Measurements from ENCODE around the gene IL1R2. TPM values are rescaled to one million over a fixed set of nuclear protein-coding genes. Genes with fewer than 3 reads are reported as not detected.

IL1R2 gene
- total and polyA plus RNA-seq, 2 of the 8 experiments (the other 6 are each of a cell fraction or from before 2014, with no cell fraction given) = 0.06 TPM; not detected in 1

DNA sequence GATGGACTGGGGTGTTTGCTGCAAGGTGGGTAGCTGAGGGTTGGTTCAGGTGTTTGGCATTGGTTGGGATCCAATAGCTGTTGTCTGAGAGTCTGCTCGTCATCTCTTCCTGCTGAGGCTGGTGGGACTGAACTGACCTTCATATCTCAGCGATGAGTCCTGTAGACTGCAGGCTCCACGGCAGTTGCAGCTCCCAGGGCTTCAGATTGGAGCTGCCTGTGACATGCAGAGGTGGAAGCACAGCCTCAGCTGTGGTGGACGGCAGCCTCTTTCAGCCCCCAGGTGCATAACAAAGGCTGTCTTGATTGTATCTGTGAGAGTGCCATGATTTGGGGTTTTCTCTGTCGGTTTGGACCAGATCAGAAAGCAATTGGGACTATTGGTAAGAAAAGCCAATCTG is 3.9 kb upstream of the IL1R2 start:
- Histone ChIP-seq H2BK12ac (ENCODE audit: low read depth, low read length) (no peak overlapping the region), H4K8ac (ENCODE audit: extremely low read depth, insufficient read depth, low read length) (no peak overlapping the region), H3K56ac (replicated peaks; ENCODE audit: insufficient read length, low read depth, low read length) (no peak overlapping the region), H3K79me2 (ENCODE audit: control insufficient read depth in 1 of 2, insufficient read depth in 2 of 2, low read length in 2 of 2) (no peaks in the 10 kb centered on the region), H3K4ac (replicated peaks; ENCODE audit: insufficient read length, low read depth, low read length) (no peak overlapping the region), H2BK5ac (ENCODE audit: low read depth, low read length) (no peak overlapping the region), H3K36me3 (ENCODE audit: control insufficient read depth in 2 of 4, insufficient read depth in 4 of 4, low read length in 3 of 4) (no peaks in the 10 kb centered on the region), H3K4me3 (ENCODE audit: extremely low read depth in 1 of 4, insufficient read depth in 2 of 4, low read depth in 3 of 4, low read length in 4 of 4) (no peak overlapping the region), H3K23ac (ENCODE audit: insufficient read length) (no peak overlapping the region), H3K23me2 (ENCODE audit: low read depth, low read length) (no peaks in the 10 kb centered on the region), H3K27ac (ENCODE audit: low read depth, low read length) (no peak overlapping the region), H3K18ac (ENCODE audit: extremely low read depth, low read length) (no peak overlapping the region), H3K9me3 (ENCODE audit: insufficient read depth in 2 of 2, low read depth in 1 of 2, low read length in 1 of 2) (no peaks in the 10 kb centered on the region), H2AK5ac (ENCODE audit: low read depth, low read length) (no peak overlapping the region), H2BK20ac (ENCODE audit: low read length) (no peak overlapping the region), H2AFZ (ENCODE audit: low read length) (no peak overlapping the region; the same call in 1 of the 2 replicates), H3K4me2 (ENCODE audit: insufficient read depth in 1 of 2, low read depth in 2 of 2, low read length in 2 of 2) (no peak overlapping the region), H4K91ac (replicated peaks; ENCODE audit: insufficient read length, low read length) (no peak overlapping the region), H3K4me1 (replicated peaks in 1 of 4; ENCODE audit: control insufficient read depth in 3 of 4, insufficient read depth in 4 of 4, low read length in 3 of 4) (peaks cover 0 to 9% (median 0%) of the 10 kb centered on the region in 4 experiments; a peak in 3 of 7 replicates), H4K5ac (ENCODE audit: insufficient read length, low read depth, low read length) (no peak overlapping the region), H2BK15ac (ENCODE audit: low read length) (no peak overlapping the region), H3K79me1 (ENCODE audit: low read depth, low read length) (no peaks in the 10 kb centered on the region), H3K9ac (replicated peaks in 1 of 4; ENCODE audit: extremely low read depth in 1 of 4, low read depth in 3 of 4, low read length in 3 of 4) (no peak overlapping the region), H4K20me1 (replicated peaks in 1 of 2; ENCODE audit: control insufficient read depth in 1 of 2, insufficient read depth in 2 of 2, low read length in 2 of 2) (no peaks in the 10 kb centered on the region), H2BK120ac (replicated peaks; ENCODE audit: low read depth, low read length) (no peak overlapping the region), H3K14ac (ENCODE audit: insufficient read length) (no peak overlapping the region), H3K27me3 (replicated peaks in 1 of 4; ENCODE audit: control insufficient read depth in 3 of 4, extremely low read depth in 1 of 4, insufficient read depth in 3 of 4, low read length in 3 of 4) (no peaks in the 10 kb centered on the region)
- DNase-seq (ENCODE audit: low read depth in 1 of 2, low spot score in 2 of 2) = no peak
- 81% methylated on average over 5 of the region's 5 CpGs; no CpG with 5 or more reads in 1 of the 2 experiments for WGBS, 2 experiments (ENCODE audit: extremely low coverage in 1 of 2, insufficient coverage in 1 of 2, insufficient read length in 1 of 2, insufficient replicate concordance in 2 of 2, low coverage in 1 of 2, low lambda C conversion rate in 2 of 2, missing lambda C conversion rate in 1 of 2)
- ChIA-PET CTCF (ENCODE audit: partially characterized antibody) (interaction anchor here (0.6 to 3.7 kb wide), 10 partner anchors 10 to 719 kb away, joined by 3 to 14 read pairs (median 4); no protein-coding TSS in a partner anchor), POLR2A (ENCODE audit: partially characterized antibody) (no interaction called here)
- FAIRE-seq = no peak
- TF ChIP-seq E2F6 (IDR thresholded peaks at IDR 0.05) (no peak), SP2 (IDR thresholded peaks at IDR 0.05; ENCODE audit: low read length) (no peak), BCL11A (IDR thresholded peaks at IDR 0.05; ENCODE audit: low read depth in 2 of 2, low read length in 2 of 2) (no peak), RBBP5 (IDR thresholded peaks at IDR 0.05; ENCODE audit: borderline replicate concordance, low read depth, low read length) (no peak), ZNF274 (IDR thresholded peaks at IDR 0.05; ENCODE audit: borderline replicate concordance, extremely low read depth, low read length) (no peak), TEAD4 (IDR thresholded peaks at IDR 0.05; ENCODE audit: low read depth, low read length) (no peak), BRCA1 (IDR thresholded peaks at IDR 0.05; ENCODE audit: low read depth, low read length) (no peak), SIRT6 (IDR thresholded peaks at IDR 0.05; ENCODE audit: low read length) (no peak), GABPA (IDR thresholded peaks at IDR 0.05; ENCODE audit: borderline replicate concordance, insufficient read depth, low read length) (no peak), SIN3A (conservative IDR thresholded peaks at IDR 0.05 in 1 of 2, IDR thresholded peaks at IDR 0.05 in 1 of 2; ENCODE audit: low read depth in 1 of 2, low read length in 2 of 2) (no peak)
- TF ChIP-seq, protein P1, sequence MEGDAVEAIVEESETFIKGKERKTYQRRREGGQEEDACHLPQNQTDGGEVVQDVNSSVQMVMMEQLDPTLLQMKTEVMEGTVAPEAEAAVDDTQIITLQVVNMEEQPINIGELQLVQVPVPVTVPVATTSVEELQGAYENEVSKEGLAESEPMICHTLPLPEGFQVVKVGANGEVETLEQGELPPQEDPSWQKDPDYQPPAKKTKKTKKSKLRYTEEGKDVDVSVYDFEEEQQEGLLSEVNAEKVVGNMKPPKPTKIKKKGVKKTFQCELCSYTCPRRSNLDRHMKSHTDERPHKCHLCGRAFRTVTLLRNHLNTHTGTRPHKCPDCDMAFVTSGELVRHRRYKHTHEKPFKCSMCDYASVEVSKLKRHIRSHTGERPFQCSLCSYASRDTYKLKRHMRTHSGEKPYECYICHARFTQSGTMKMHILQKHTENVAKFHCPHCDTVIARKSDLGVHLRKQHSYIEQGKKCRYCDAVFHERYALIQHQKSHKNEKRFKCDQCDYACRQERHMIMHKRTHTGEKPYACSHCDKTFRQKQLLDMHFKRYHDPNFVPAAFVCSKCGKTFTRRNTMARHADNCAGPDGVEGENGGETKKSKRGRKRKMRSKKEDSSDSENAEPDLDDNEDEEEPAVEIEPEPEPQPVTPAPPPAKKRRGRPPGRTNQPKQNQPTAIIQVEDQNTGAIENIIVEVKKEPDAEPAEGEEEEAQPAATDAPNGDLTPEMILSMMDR (IDR thresholded peaks at IDR 0.05; ENCODE audit: control extremely low read depth in 1 of 3, insufficient read depth in 1 of 3, low read depth in 1 of 3, low read length in 3 of 3) = no peak
